ENCODE results near the gene TANC1.
"Not testable (repeated sequence)": the region's sequence is repeated elsewhere in the genome, so short reads cannot be mapped to it uniquely, and the experiment has no call there.

TANC1 gene

DNA sequence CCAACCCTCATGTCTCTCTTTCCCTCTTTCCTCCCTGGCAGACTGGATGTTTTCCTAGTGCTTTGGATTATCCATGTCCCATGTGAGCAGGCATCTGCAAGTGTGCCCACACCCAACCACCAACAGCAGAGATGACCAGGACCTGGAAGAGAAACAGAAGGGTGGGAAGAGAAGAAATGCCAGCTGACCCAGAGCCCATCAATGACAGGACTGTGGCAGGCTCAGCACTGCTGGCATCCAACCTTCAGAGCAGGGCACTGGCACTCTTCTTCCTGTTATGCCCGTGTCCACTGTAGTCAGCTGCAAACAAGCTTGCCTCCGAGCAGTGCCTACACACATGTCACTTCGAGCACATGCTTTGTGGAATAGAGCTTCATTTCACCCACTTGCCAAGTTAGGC is 121.1 kb downstream of the TANC1 start:
- DNase-seq (ENCODE audit: low read depth) = no peak

DNA sequence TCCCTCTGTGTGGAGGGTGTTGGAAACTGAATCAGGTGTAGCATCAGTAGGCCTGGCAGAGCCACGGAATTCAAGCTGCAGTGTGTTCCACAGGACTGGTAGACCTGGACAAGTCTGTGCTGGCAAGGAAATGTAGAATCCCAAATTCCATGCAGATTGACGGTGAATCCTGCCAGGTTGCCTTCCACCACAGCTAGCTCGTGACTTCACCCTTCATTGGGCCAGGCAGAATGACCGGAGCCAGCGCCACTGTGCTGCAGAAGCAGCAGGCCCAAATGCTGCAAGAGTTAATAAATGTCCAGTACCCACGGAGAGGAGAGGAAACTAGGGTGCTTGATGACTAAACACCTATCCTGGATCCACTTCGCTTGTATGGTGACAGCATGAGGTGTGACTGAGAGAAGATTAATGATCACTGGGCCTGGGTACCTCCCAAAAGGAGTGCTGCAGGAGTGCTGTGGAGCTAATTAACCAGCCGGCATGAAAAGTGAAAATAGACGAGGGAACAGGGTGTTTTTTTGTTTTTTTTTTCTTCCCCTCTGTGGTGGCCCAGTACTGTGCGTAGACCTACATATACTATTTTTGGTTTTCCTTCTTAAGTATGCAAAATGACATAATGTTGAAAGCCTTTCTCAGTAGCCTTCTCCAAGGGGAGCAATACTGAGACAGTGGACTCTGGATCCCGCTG is 122.2 kb downstream of the TANC1 start:
- DNase-seq (ENCODE audit: low read depth) = no peak

DNA sequence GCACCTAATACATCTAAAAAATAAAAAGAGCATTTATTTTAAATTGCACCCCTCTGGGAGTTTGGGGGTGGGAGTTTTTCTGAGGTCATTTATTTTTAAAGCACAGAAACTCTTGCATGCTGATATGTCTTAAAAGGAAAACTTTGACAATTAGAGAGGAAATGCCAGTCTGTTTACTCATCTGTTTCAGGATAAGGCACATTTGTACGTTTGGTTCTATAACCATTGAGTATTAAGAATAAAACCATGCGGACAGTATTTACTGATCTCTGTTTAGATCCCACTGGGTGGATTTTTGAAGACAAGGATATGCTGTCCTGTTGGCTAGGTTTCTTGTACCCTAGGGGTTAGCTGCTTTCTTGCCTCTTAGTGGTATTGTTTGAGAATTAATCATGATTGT is 122.9 kb downstream of the TANC1 start:
- no peak for DNase-seq (ENCODE audit: low read depth)

DNA sequence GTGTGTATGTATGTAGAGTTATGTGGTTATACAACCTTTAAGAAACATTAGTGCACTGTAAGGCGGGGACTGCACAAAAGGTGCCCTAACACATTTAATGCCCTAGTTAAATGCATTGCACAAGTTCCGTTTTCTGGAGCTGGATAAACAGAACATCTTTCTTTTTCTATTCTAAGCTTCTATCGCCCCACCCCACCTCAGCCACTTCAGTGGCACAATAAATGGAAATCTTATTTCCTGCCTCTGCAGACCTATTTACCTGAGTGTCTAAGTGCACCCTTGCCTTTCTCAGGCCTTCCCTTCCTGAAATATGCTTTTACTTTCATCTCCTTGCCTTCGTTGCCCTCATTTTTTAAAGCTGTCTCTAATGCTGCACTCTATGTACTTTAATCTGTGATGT is 123.5 kb downstream of the TANC1 start:
- DNase-seq (ENCODE audit: low read depth) = no peak

DNA sequence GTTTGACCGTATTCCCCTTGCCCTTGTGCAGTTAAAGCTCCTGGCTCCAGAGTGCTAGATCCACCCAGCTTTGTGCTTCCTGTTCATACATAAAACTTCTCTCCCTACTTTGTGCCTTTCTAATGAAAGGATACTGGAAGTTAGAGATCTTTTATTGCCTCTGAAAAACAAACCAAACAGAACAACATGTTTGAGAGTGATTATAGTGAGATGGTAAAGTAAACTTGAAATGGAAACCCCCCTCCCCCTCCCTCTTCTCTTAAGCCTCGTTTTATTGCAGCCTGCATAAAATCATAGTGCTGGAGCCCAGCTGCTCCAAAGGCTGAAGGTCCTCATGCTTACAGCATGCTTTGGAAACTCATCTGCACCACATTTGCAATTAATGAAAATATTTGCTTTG is 125.1 kb downstream of the TANC1 start:
- DNase-seq (ENCODE audit: low read depth) = no peak

DNA sequence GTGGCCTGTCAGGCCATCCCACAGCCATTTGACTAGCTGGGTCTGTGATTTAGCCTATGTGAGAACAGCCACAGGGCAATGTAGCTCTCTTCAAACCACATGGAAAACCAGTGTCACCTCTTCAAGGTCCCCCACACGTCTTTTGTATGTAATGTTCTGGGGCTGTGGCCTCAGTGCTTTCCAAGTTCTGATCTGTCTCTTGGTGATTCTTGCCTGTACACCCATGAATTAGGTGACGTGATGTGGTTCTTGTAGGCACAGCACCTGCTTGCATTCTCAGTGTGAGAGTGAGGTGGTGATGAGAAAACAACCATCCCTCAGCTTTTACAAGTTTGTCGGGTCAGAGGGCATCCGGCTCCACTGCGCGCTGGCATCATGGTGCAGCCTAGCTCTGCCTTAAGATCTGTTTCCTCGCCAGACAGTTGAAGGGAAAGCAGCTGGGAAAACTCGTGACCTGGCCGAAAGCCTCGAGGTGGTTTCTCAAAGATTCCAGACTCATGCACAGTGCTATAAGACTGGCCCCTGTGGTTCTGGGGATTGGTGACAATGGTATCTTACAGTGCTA is 125.8 kb downstream of the TANC1 start:
- no peak for DNase-seq (ENCODE audit: low read depth)

DNA sequence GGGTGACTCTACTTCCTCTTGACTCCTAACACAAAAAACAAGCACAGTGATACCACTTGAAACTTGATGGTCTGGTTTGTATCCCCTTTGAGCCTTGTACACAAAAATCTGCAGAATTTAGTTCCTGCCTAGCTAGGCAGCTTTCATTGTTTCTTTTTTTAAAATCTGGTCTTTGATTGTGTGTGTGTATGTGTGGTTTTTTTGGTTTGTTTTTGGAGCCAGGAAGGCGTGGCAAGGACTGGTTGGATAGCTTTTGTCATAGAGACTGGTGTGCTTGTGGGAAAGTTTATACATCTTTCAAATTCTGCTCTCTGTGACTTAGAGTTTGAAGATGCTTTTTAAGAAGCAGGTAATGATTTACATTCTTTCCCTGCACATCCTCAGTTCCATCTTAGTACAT is 127.4 kb downstream of the TANC1 start:
- DNase-seq (ENCODE audit: low read depth) = no peak

DNA sequence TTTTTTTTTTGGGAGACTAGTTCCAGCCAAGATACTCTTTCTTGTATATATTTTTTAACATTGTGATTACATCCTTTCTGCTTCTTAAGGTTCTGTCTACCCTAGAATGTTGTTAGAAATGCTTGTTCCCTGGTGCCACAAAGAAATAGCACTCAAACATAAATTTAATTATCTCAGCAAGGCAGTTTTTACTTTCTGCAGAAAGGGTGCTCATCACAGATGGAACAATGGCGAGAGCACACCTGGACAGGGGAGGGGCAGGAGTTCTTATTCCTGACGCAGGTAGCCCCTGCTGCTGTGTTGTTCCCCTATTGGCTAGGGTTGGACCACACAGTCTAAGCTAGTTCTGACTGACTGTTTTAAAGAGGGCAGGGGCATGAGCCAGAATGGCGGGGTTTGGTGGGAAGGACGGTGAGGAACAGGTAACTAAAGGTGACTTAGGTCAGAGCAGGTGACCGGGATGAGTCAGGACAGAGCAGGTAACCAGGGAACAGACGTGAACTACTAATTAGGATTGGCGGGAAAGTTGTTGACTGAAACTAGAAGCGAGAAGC is 127.9 kb downstream of the TANC1 start:
- DNase-seq (ENCODE audit: low read depth) = not testable (repeated sequence)

DNA sequence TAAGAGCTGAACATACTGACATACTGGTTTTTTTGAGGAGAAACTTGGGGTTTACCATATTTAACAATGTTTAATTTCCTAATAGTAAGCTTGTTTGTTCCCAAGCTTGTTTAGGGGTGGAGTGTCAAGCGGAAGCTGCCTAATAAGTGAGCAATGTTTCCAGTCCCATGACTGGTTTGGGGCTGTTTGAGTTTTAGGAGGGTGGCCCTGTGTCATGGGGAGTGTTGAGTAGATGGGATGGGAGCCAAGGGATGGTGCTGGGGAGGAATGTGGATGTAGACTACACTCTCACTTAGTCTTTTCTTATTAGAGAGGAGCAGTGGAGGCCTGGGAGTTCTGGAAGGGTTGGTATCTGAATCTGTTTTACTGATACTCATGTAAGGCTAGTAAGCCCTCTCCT is 128.5 kb downstream of the TANC1 start:
- no peak for DNase-seq (ENCODE audit: low read depth)

DNA sequence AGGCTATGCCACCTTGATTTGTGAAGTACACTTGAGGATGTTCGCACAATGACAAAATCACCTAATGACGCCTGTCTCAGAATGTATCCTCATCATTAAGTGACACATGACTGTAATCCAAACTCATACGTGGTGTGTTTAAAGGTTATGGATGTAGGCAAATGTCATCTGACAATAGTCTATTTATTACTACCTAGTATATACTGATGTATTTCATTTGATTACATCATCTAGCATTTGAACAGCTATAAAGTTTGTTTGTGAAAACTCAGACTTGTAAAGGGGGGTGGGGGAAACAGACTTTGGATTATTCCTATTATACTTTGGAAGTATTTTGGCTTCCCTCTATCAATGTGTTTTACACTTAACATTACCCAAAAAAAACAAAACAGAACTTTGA is 129.9 kb downstream of the TANC1 start:
- DNase-seq (ENCODE audit: low read depth) = no peak

DNA sequence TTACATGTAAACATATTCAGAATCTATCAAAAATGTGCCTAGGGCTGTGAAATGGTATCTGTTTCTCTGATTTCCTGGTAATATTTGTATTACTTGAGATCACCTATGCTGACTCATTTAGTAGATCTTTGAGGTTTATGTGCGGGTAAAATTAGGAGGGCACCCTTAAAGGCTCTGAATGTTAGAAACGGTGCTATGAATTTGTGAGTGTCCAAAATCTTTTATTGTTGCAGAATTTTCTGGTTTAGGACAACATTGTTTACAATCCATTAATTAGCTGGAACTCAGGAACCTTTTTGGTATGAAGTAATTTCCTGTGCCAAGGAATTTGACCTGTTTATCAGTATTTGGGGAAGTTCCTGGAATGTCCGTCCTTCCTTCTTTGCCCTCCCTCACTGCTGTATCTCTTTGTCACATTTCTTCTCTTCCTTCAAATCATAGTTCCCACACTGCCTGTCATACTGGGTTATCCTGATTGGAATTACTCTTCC is 130.5 kb downstream of the TANC1 start:
- DNase-seq (ENCODE audit: low read depth) = no peak

DNA sequence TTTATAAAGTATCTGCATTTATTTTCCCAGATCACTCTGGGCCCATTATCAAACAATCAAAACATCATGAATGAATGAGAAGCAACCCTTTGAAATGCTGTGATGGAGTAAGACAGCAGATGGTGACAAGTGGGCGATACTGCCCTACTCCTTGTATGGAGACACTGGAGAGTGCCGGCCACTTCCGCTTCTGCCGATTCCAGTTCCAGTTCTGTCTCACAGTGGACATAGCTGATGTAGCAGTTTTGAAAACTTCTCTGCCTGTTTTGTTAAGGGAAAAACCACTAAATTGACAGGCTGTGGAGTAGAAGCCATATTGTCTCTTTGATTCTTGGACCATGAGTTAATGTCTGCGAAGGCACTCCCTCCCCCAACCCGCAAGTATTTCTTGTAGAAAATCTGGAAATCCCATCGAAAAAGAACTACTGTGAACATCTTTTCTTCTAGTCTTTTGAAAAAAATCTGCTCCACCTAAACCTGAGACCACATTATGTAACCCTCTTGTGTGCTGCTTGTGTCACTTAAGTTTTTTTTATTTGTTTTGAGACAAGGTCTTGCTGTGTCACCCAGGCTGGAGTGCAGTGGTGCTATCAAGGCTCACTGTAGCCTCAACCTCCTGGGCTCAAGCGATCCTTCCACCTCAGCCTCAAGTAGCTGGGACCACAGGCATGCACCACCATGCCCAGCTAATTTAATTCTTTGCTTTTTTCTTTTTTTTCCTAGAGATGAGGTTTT is 133.5 kb downstream of the TANC1 start:
- no peak for DNase-seq (ENCODE audit: low read depth)

DNA sequence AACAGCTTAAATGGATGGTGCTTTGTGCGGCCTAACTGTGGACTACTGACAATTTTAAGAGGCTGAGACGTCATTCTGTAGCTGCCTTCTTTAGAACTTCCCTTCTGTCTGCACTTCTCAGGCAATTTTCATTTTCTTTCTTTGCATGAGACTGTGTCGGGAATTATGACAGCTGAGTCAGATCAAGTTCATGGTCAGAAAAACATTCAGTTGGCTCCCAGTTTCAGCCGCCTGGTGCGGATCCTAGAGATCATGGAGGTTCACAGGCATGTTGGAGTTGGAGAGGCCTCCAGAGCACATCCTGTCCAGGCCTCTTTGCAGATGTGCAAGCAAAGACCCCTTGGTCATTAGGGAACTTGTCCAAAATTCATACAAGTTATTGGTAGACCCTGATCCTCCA is 135.0 kb downstream of the TANC1 start:
- no peak for DNase-seq (ENCODE audit: low read depth)

DNA sequence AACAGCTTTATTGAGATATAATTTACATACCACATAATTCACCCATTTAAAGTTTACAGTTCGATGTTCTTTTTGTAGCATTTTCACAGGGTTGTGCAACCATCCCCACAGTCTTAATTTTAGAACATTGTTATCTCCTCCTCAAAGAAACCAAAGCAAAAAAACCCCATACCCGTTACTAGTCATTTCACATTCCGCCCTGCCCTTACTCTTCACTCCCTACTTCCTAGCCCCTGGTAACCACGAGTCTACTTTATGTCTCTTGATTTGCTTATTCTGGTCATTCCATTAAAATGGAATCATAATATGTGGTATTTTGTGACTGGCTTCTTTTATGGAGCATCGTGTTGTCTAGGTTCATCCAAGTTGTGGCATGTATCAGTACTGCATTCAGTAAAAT is 137.7 kb downstream of the TANC1 start:
- no peak for DNase-seq (ENCODE audit: low read depth)

DNA sequence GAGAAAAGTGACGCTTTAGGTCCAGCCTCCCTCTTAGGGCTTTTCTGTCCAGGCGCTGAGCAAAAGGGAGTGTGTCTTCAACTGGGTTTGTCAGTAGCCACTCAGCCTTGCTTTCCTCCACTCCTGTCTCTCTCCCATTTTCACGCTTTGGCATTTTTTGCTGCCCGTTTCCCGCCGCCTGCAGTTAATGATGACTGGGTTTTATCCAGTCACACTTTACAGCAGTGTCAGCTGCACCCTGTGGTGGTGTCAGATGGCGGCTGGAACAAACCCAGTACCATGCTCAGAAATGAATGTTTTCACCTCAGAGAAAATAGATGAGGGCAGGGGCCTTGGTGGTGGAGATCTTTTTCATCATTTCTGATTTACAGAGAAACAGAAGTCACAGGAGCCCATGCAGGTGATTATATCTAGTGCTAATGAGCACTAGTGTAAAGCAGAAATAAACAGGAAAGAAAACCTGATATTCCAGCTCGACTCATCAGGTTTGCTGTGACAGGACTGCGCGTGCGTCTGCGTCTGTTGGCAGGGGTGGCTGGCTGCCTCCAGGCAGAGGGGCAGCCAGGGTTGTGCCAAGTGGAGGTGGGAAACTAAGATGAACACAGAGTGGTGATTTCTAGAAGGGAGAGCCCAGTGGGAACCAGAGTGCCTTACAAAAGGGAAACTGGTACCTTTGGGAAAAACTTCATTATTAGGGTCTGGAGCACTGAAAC is 139.9 kb downstream of the TANC1 start:
- DNase-seq (ENCODE audit: low read depth) = no peak

DNA sequence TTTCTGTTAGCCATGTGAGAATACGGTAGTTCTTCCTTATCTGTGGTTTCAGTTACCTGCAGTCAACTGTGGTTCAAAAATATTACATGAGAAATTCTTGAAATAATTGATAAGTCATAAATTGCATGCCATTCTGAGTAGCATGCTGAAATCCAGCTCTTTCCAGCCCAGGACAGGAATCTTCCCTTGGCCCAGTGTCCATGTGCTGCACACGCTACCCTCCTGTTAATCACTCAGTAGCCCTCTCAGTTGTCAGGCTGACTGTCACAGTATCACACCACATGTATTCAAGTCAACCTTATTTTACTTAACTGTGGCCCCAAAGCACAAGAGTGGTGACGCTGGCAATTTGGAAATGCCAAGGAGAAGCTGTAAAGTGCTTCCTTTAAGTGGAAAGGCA is 141.1 kb downstream of the TANC1 start:
- DNase-seq (ENCODE audit: low read depth) = no peak

DNA sequence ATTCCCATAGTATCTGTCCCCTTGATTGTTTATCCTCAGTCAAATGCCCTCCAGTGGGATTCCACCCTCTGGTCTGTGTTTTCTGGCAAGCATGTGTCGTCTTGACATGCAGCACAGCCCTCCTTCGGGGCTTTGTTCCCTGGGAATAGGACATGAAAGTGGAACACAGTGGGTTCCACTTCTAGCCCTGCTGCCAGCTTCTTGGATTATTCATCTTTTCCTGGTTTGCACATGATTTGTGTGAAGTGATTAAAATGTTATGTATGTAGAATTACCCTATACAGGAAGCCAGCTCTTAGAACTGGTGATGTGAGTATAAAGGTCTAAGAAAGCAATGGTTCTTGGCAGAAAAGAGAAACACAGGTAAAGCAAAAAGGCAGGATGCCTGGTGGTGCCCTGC is 142.3 kb downstream of the TANC1 start:
- DNase-seq (ENCODE audit: low read depth) = no peak

DNA sequence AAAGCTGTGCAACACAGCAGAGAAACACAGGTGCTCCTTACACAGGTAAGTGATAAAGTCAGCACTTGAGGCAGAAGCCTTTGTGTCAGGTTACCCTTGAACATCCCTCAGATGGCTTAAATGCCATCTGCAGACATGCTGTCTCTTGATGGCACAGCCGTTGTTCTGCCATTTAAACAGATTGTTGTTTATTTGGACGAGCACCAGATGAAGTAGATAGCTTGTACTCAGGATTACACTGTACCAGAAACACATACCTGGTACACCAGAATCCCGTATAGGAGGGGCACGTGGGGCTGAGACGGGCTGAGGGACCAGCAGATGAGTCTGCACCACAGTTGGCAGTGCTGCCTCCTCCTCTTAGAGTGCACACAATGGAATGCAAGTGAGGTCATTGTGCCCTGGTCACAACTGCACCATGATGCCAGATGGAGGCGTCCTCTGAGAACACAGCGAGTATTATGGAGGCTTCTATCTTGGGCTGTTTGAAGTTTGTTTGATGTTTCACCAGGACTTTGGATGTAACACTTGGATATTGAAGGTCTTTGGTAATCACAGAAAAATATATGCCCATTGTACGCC is 143.0 kb downstream of the TANC1 start:
- no peak for DNase-seq (ENCODE audit: low read depth)

DNA sequence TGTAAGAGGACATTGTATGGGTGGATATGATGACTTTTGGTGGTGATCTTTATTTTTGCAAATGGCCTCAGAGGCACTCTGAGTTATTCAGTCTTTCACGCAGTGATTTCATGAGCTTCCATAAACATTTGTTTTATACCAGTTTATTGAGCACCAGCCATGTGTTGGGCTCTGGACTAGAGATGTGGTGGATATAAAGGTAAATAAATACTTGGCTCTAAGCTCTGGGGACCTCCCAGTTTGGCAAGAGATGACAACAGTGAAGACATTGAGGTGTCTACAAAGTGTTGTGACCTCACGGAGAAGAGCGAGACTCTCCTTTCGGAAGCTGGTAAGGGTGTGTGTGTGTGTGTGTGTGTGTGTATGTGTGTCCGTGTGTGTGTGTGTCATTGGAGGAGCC is 146.4 kb downstream of the TANC1 start:
- no peak for DNase-seq (ENCODE audit: low read depth)

DNA sequence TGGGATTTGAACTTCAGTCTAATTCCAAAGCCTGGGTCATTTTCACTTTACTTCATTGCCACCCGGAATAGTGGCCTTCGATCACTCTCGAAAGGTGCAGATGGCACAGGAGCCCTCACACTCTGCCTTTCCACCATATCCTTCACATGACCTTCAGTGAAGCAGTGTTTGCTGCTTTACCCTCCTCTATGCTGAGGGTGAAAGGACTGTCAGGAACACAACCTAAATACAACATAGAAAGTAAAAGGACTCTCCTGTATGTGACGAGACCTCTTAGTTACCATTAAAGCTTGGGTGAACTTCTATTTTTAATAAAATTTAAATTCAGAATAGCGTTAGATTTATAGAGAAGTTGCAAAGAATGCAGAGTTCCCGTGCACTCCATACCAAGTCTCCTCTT is 148.5 kb downstream of the TANC1 start:
- no peak for DNase-seq (ENCODE audit: low read depth)

DNA sequence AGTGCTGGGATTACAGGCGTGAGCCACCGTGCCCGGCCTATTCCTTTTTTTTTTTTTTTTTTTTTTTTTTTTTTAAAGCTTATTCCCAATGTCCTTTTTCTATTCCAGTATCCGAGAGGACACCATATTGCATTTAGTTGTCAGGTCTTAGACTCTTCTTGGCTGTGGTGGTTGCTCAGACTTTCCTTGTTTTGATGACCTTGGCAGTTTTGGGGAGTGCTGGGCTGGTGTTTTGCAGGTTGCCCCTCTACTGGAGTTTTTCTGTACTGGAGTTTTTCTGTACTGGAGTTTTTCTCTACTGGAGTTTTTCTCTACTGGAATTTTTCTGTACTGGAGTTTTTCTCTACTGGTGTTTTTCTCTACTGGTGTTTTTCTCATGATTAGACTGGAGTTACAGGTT is 149.2 kb downstream of the TANC1 start:
- DNase-seq (ENCODE audit: low read depth) = no peak
